Neural crest cell (in vitro differentiated cells): Measurements from ENCODE around the gene HOXB13. TPM values are rescaled to one million over a fixed set of nuclear protein-coding genes. Genes with fewer than 3 reads are reported as not detected.
"Not testable (repeated sequence)": the region's sequence is repeated elsewhere in the genome, so short reads cannot be mapped to it uniquely, and the experiment has no call there.

Source experiments
- DNase-seq: peaks from one replicate; pipeline ENCODE4 v3.0.0; 2021; ENCODE audit warnings: low read depth, mixed read lengths, low spot score
- H3K27ac Mint-ChIP-seq: one replicate; pipeline ENCODE4 v1.8.0; 2021; ENCODE audit warnings: mild to moderate bottlenecking, mixed read lengths; ENCODE audit not compliant: unreplicated experiment
- H3K27me3 Mint-ChIP-seq: 2 replicates; pipeline ENCODE4 v1.8.0; 2021; ENCODE audit warnings: low read depth, mild to moderate bottlenecking, mixed read lengths
- H3K36me3 Mint-ChIP-seq: 2 replicates; pipeline ENCODE4 v1.8.0; 2021; ENCODE audit warnings: low read depth, mild to moderate bottlenecking, mixed read lengths
- H3K4me1 Mint-ChIP-seq: 2 replicates; pipeline ENCODE4 v1.8.0; 2021; ENCODE audit warnings: mixed read lengths
- H3K4me3 Mint-ChIP-seq: one replicate; pipeline ENCODE4 v1.8.0; 2021; ENCODE audit warnings: mild to moderate bottlenecking, mixed read lengths
- H3K9me3 Mint-ChIP-seq: 2 replicates; pipeline ENCODE4 v1.8.0; 2021; ENCODE audit warnings: mixed read lengths
- CTCF ChIP-seq: fragments of 200-600 bp; sonication (generic); conservative IDR thresholded peaks from 2 replicates; pipeline ENCODE4 v1.5.0; 2021; ENCODE audit warnings: antibody characterized with exemption, mild to moderate bottlenecking
- total RNA-seq: library from RNA; stranded (reverse); gene quantifications from 2 replicates; pipeline ENCODE4 v1.2.1, GENCODE V29; 2021

Gene HOXB13
- total RNA-seq, 1 donor from 2014 or later = not detected

- no peaks in the 10 kb centered on the region for H3K9me3 Mint-ChIP-seq
- H3K27ac Mint-ChIP-seq = no peak overlapping the region
- peaks cover 18% of the 10 kb centered on the region for H3K4me1 Mint-ChIP-seq
- H3K36me3 Mint-ChIP-seq = no peaks in the 10 kb centered on the region
- no peak overlapping the region for H3K4me3 Mint-ChIP-seq
- DNase-seq = no peak
- peaks cover 100% of the 10 kb centered on the region for H3K27me3 Mint-ChIP-seq
- no peak for TF ChIP-seq CTCF
These were observed 8.8 kb downstream of the HOXB13 start for GRCh38 chr17:48719642-48720265.

GRCh38 chr17:48718761-48719641 is 9.5 kb downstream of the HOXB13 start:
- H3K9me3 Mint-ChIP-seq = no peaks in the 10 kb centered on the region
- peaks cover 100% of the 10 kb centered on the region for H3K27me3 Mint-ChIP-seq
- DNase-seq = no peak
- no peak for TF ChIP-seq CTCF
- H3K4me3 Mint-ChIP-seq = peak overlapping the region; percentile 13
- H3K4me1 Mint-ChIP-seq = peaks cover 13% of the 10 kb centered on the region
- no peak overlapping the region for H3K27ac Mint-ChIP-seq
- no peaks in the 10 kb centered on the region for H3K36me3 Mint-ChIP-seq

- DNase-seq = no peak
- H3K9me3 Mint-ChIP-seq = no peaks in the 10 kb centered on the region
- peaks cover 11% of the 10 kb centered on the region for H3K4me1 Mint-ChIP-seq
- no peak for TF ChIP-seq CTCF
- peak overlapping the region; percentile 13 for H3K4me3 Mint-ChIP-seq
- H3K27me3 Mint-ChIP-seq = peaks cover 100% of the 10 kb centered on the region
- H3K27ac Mint-ChIP-seq = no peak overlapping the region
- H3K36me3 Mint-ChIP-seq = no peaks in the 10 kb centered on the region
These were observed 10.3 kb downstream of the HOXB13 start for GRCh38 chr17:48718227-48718760.

GRCh38 chr17:48717367-48718226 is 11.0 kb downstream of the HOXB13 start:
- DNase-seq = no peak
- H3K9me3 Mint-ChIP-seq = no peaks in the 10 kb centered on the region
- peaks cover 11% of the 10 kb centered on the region for H3K4me1 Mint-ChIP-seq
- no peak for TF ChIP-seq CTCF
- H3K27me3 Mint-ChIP-seq = peaks cover 100% of the 10 kb centered on the region
- no peak overlapping the region for H3K27ac Mint-ChIP-seq
- H3K4me3 Mint-ChIP-seq = no peak overlapping the region
- H3K36me3 Mint-ChIP-seq = no peaks in the 10 kb centered on the region

- Mint-ChIP-seq H3K4me1 (peaks cover 11% of the 10 kb centered on the region), H3K27me3 (peaks cover 100% of the 10 kb centered on the region)
- not testable (repeated sequence) for H3K4me3 Mint-ChIP-seq, H3K27ac Mint-ChIP-seq, H3K9me3 Mint-ChIP-seq, DNase-seq, H3K36me3 Mint-ChIP-seq
These were observed 12.0 kb downstream of the HOXB13 start for GRCh38 chr17:48716549-48716948.
